Measurements from ENCODE around the gene EBP.

DNA sequence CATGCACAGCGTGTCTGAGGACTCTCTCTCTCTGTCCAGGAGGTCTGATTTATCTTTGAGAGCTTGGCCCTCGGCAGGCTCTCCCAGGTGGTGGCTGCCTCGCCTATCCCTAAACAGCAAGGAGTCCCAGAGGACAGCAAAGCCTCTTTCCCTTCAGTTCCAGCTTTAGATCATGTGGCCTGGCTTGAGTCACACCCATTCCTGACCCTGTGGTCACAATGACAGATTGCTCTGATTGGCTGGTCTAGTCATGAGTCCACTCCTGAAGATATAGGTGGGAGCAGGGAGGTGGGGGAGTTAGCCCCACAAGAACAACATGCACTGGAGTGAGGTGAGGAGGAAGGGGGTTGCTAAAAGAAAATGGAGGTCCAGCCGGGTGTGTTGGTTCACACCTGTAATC is 24.9 kb upstream of the EBP start:
- TF ChIP-seq, protein P1, sequence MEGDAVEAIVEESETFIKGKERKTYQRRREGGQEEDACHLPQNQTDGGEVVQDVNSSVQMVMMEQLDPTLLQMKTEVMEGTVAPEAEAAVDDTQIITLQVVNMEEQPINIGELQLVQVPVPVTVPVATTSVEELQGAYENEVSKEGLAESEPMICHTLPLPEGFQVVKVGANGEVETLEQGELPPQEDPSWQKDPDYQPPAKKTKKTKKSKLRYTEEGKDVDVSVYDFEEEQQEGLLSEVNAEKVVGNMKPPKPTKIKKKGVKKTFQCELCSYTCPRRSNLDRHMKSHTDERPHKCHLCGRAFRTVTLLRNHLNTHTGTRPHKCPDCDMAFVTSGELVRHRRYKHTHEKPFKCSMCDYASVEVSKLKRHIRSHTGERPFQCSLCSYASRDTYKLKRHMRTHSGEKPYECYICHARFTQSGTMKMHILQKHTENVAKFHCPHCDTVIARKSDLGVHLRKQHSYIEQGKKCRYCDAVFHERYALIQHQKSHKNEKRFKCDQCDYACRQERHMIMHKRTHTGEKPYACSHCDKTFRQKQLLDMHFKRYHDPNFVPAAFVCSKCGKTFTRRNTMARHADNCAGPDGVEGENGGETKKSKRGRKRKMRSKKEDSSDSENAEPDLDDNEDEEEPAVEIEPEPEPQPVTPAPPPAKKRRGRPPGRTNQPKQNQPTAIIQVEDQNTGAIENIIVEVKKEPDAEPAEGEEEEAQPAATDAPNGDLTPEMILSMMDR (IDR thresholded peaks at IDR 0.05): no peak
- TF ChIP-seq POLR2A (IDR thresholded peaks at IDR 0.05): no peak
- TF ChIP-seq EP300 (IDR thresholded peaks at IDR 0.05): no peak

Measured in stomach (tissue), 4 donors.